Mesenchymal stem cell (in vitro differentiated cells and primary cell): ENCODE measurements around the gene UTF1. TPM values are rescaled to one million over a fixed set of nuclear protein-coding genes. Genes with fewer than 3 reads are reported as not detected.

ENCODE experiments used
- DNase-seq: peaks from one replicate; pipeline ENCODE4 v3.0.0-alpha.2; 2013
- H2AFZ ChIP-seq: one replicate; pipeline ENCODE4 v1.6.1; 2013; ENCODE audit warnings: low read depth, mild to moderate bottlenecking, control low read depth, inconsistent platforms, low read length, moderate library complexity
- H2AK5ac ChIP-seq: 2 replicates; pipeline ENCODE4 v1.6.1; 2013; ENCODE audit warnings: low read length, moderate library complexity, mild to moderate bottlenecking, inconsistent platforms; ENCODE audit not compliant: severe bottlenecking
- H2BK120ac ChIP-seq: one replicate; pipeline ENCODE4 v1.6.1; 2013; ENCODE audit warnings: low read depth, mild to moderate bottlenecking, inconsistent platforms, low read length, moderate library complexity
- H2BK12ac ChIP-seq, 2 experiments: one replicate each; pipeline ENCODE4 v1.6.1; 2013; ENCODE audit warnings: inconsistent platforms in 2 of 2, low read length in 2 of 2, mild to moderate bottlenecking in 2 of 2, moderate library complexity in 2 of 2, control low read depth in 1 of 2
- H2BK15ac ChIP-seq: one replicate; pipeline ENCODE4 v1.6.1; 2013; ENCODE audit warnings: mild to moderate bottlenecking, low read depth, inconsistent platforms; ENCODE audit not compliant: poor library complexity, severe bottlenecking
- H2BK5ac ChIP-seq: 2 replicates; pipeline ENCODE4 v1.6.1; 2013; ENCODE audit warnings: low read depth, mild to moderate bottlenecking, low read length, control low read depth, inconsistent platforms; ENCODE audit not compliant: poor library complexity, severe bottlenecking
- H3K14ac ChIP-seq, 2 experiments: one replicate each; pipeline ENCODE4 v1.6.1; 2013; ENCODE audit warnings: inconsistent platforms in 2 of 2, low read length in 2 of 2, control low read depth in 1 of 2, mild to moderate bottlenecking in 1 of 2, moderate library complexity in 1 of 2
- H3K18ac ChIP-seq, 2 experiments: one replicate each; pipeline ENCODE4 v1.6.1; 2013; ENCODE audit warnings: inconsistent platforms in 2 of 2, low read length in 2 of 2, control low read depth in 1 of 2, low read depth in 1 of 2, mild to moderate bottlenecking in 1 of 2
- H3K23ac ChIP-seq, 2 experiments: one replicate each; pipeline ENCODE4 v1.6.1; 2013; ENCODE audit warnings: inconsistent platforms in 2 of 2, low read length in 2 of 2, mild to moderate bottlenecking in 2 of 2, moderate library complexity in 2 of 2, control low read depth in 1 of 2
- H3K27ac ChIP-seq: 2 replicates; pipeline ENCODE4 v1.5.1; 2013; ENCODE audit warnings: mild to moderate bottlenecking, moderate library complexity, low read length, control low read depth, inconsistent platforms; ENCODE audit not compliant: poor library complexity, severe bottlenecking
- H3K27me3 ChIP-seq, 2 experiments: 2 replicates each; pipeline versions ENCODE4 v1.6.1 to v1.7.0; 2013; ENCODE audit warnings: low read length in 2 of 2, mild to moderate bottlenecking in 2 of 2, moderate library complexity in 2 of 2, control low read depth in 1 of 2, inconsistent platforms in 1 of 2; ENCODE audit not compliant: control insufficient read depth in 1 of 2, insufficient read depth in 1 of 2
- H3K36me3 ChIP-seq, 2 experiments: 2 replicates each; pipeline versions ENCODE4 v1.6.1 to v1.7.0; 2013; ENCODE audit warnings: low read length in 2 of 2, control low read depth in 1 of 2, inconsistent platforms in 1 of 2, low read depth in 1 of 2, mild to moderate bottlenecking in 1 of 2; ENCODE audit not compliant: insufficient read depth in 2 of 2, control insufficient read depth in 1 of 2
- H3K4ac ChIP-seq, 2 experiments: one replicate each; pipeline ENCODE4 v1.6.1; 2013; ENCODE audit warnings: inconsistent platforms in 2 of 2, low read length in 2 of 2, mild to moderate bottlenecking in 2 of 2, moderate library complexity in 2 of 2, control low read depth in 1 of 2, low read depth in 1 of 2
- H3K4me1 ChIP-seq: 2 replicates; pipeline ENCODE4 v1.6.1; 2013; ENCODE audit warnings: low read depth, low read length, control low read depth; ENCODE audit not compliant: control insufficient read depth, insufficient read depth
- H3K4me2 ChIP-seq: 2 replicates; pipeline ENCODE4 v1.6.1; 2013; ENCODE audit warnings: low read length, mild to moderate bottlenecking, inconsistent platforms; ENCODE audit not compliant: poor library complexity, severe bottlenecking
- H3K4me3 ChIP-seq, 2 experiments: 2 replicates each; pipeline versions ENCODE4 v1.5.1 to v1.7.0; 2013; ENCODE audit warnings: low read length in 2 of 2, mild to moderate bottlenecking in 2 of 2, control low read depth in 1 of 2, low read depth in 1 of 2; ENCODE audit not compliant: insufficient read depth in 1 of 2
- H3K79me1 ChIP-seq: replicated peaks from 2 replicates; pipeline ENCODE4 v1.6.1; 2013; ENCODE audit warnings: mild to moderate bottlenecking, control low read depth, low read length, inconsistent platforms; ENCODE audit not compliant: poor library complexity, severe bottlenecking
- H3K9ac ChIP-seq: 2 replicates; pipeline ENCODE4 v1.7.0; 2013; ENCODE audit warnings: mild to moderate bottlenecking, low read length, moderate library complexity
- H3K9me3 ChIP-seq: 2 replicates; pipeline ENCODE4 v1.7.0; 2013; ENCODE audit warnings: mild to moderate bottlenecking, low read length; ENCODE audit not compliant: control insufficient read depth
- H4K8ac ChIP-seq: one replicate; pipeline ENCODE4 v1.6.1; 2013; ENCODE audit warnings: inconsistent platforms, mild to moderate bottlenecking, low read length, moderate library complexity
- H4K91ac ChIP-seq: one replicate; pipeline ENCODE4 v1.6.1; 2013; ENCODE audit warnings: mild to moderate bottlenecking, low read length, inconsistent platforms
- WGBS: methylation state at CpG from one replicate; pipeline ENCODE4 v1.1.7; 2013; ENCODE audit warnings: mixed read lengths; 5-methylcytosine and 5-hydroxymethylcytosine counted together
- polyA plus RNA-seq, 2 experiments: library from polyadenylated mRNA; stranded (reverse); fragments of 200-250 nt; gene quantifications; one replicate each; pipeline ENCODE4 v1.2.3, GENCODE V29; 2013

The UTF1 gene, protein sequence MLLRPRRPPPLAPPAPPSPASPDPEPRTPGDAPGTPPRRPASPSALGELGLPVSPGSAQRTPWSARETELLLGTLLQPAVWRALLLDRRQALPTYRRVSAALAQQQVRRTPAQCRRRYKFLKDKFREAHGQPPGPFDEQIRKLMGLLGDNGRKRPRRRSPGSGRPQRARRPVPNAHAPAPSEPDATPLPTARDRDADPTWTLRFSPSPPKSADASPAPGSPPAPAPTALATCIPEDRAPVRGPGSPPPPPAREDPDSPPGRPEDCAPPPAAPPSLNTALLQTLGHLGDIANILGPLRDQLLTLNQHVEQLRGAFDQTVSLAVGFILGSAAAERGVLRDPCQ
- not detected for polyA plus RNA-seq (2013, experiment 1 of 2)
- polyA plus RNA-seq (2013, experiment 2 of 2), result not detected

DNA sequence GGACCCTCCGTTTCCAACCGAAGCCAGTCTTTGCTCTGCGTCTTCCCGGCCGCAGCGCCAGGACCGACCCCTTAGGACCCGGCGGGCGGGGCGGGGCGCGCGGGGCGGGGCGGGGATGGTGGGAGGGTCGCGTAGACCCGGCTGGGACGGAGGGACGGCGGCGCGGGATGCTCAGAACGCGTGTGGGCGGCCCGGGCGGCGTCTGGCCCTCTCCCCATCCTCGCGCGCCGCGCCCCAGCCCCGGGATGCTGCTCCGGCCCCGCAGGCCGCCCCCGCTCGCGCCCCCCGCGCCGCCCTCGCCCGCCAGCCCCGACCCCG, at the start of gene UTF1:
UTF1 (plus strand) TSS at position 174 of the 318 bp plus-strand sequence; CDS start at position 246, 72 bp downstream.
- no peak within 1 kb of the TSS for H3K4me3 ChIP-seq
- H2AK5ac ChIP-seq, result no peak within 1 kb of the TSS
- WGBS, result no CpG with 5 or more reads among the region's 49 CpGs
- no peaks in the 10 kb centered on the region for H3K79me1 ChIP-seq
- H3K9me3 ChIP-seq, result no peaks in the 10 kb centered on the region
- H2BK15ac ChIP-seq, result no peak within 1 kb of the TSS
- no peak within 1 kb of the TSS for H3K18ac ChIP-seq
- H2BK12ac ChIP-seq, result no peak within 1 kb of the TSS
- peaks cover 11% of the 10 kb centered on the region for H3K4me1 ChIP-seq
- no peak for DNase-seq
- H3K36me3 ChIP-seq, result no peaks in the 10 kb centered on the region
- no peak within 1 kb of the TSS for H4K8ac ChIP-seq
- peaks cover 53 to 70% of the 10 kb centered on the region in 2 experiments for H3K27me3 ChIP-seq
- no peak within 1 kb of the TSS for H3K9ac ChIP-seq
- H3K23ac ChIP-seq, result no peak within 1 kb of the TSS
- H4K91ac ChIP-seq, result no peak within 1 kb of the TSS
- no peak within 1 kb of the TSS for H2BK5ac ChIP-seq
- no peak within 1 kb of the TSS for H3K4ac ChIP-seq
- no peak within 1 kb of the TSS for H2BK120ac ChIP-seq
- H3K14ac ChIP-seq, result no peak within 1 kb of the TSS
- H3K4me2 ChIP-seq, result no peak within 1 kb of the TSS
- H3K27ac ChIP-seq, result no peak within 1 kb of the TSS
- H2AFZ ChIP-seq, result no peak within 1 kb of the TSS

DNA sequence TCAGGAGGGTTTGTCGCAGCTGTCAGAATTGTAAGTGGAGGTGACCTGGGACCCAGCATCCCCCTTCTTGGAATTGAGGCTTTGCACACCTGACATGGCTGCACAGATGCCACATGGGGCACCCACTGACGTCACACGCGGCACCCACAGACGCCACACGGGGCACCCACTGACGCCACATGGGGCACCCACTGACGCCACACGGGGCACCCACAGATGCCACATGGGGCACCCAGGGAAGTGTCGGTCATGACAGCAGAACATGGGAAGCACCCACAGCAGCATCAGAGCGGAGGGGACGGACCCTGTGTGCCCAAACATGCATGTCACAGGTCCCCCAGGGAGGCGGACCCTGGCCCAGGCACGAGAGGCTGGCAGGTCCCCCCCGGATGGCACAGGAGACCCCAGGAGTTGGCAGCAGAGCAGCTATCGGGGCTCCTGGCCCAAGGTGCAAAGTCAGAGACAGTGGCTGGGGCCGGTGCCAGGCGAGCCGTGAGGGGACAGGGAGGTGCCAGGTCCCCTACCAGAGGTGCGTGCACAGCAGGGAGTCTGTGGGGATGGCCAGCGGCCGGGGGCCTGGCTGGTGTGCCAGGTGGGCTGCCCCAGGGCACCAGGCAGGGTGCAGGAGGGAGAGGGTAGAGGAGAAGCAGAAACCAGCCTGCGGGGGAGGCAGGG, 48.9 kb upstream of the UTF1 start:
- Histone ChIP-seq H3K4me3 (no peak overlapping the region), H3K9ac (no peak overlapping the region), H3K4me2 (no peak overlapping the region), H2BK120ac (no peak overlapping the region), H3K9me3 (no peaks in the 10 kb centered on the region), H3K79me1 (no peaks in the 10 kb centered on the region), H3K14ac (no peak overlapping the region), H3K23ac (no peak overlapping the region), H4K8ac (no peak overlapping the region), H3K27me3 (peaks cover 0 to 21% of the 10 kb centered on the region in 2 experiments), H3K4ac (no peak overlapping the region), H3K27ac (no peak overlapping the region), H2AK5ac (no peak overlapping the region), H2AFZ (no peak overlapping the region), H4K91ac (no peak overlapping the region), H3K4me1 (peaks cover 3% of the 10 kb centered on the region), H3K18ac (no peak overlapping the region), H2BK5ac (no peak overlapping the region), H3K36me3 (no peaks in the 10 kb centered on the region), H2BK12ac (no peak overlapping the region), H2BK15ac (no peak overlapping the region)
- WGBS, result 87% methylated on average over 23 of the region's 23 CpGs
- DNase-seq, result no peak

DNA sequence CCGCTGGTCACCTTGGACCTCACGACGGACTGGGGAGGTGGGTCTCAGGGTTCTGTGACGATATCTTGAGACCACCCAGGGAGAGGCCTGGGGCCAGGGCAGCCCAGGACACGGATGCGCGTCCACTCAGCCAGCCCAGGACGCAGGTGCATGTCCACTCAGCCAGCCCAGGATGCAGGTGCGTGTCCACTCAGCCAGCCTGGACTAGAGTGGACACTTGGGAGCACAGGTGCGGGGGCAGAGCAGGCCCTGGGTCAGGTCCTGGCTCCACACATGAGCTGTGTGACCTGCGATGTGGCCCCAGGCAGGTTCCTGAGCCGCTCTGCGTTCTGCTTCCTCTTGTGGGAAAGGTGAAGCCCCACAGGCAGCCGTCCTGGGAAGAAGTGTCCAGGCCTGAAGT, 47.8 kb upstream of the UTF1 start:
- Histone ChIP-seq H4K8ac (no peak overlapping the region), H3K18ac (no peak overlapping the region), H3K36me3 (no peaks in the 10 kb centered on the region), H3K9me3 (no peaks in the 10 kb centered on the region), H2AK5ac (no peak overlapping the region), H2BK12ac (no peak overlapping the region), H3K27me3 (peaks cover 0 to 28% of the 10 kb centered on the region in 2 experiments), H3K27ac (no peak overlapping the region), H3K79me1 (no peaks in the 10 kb centered on the region), H3K23ac (no peak overlapping the region), H2BK120ac (no peak overlapping the region), H3K9ac (no peak overlapping the region), H2BK15ac (no peak overlapping the region), H3K4me2 (no peak overlapping the region), H3K4ac (no peak overlapping the region), H2BK5ac (no peak overlapping the region), H3K4me1 (peaks cover 3% of the 10 kb centered on the region), H3K14ac (no peak overlapping the region), H2AFZ (no peak overlapping the region), H4K91ac (no peak overlapping the region), H3K4me3 (no peak overlapping the region)
- 83% methylated on average over 14 of the region's 14 CpGs for WGBS
- no peak for DNase-seq

DNA sequence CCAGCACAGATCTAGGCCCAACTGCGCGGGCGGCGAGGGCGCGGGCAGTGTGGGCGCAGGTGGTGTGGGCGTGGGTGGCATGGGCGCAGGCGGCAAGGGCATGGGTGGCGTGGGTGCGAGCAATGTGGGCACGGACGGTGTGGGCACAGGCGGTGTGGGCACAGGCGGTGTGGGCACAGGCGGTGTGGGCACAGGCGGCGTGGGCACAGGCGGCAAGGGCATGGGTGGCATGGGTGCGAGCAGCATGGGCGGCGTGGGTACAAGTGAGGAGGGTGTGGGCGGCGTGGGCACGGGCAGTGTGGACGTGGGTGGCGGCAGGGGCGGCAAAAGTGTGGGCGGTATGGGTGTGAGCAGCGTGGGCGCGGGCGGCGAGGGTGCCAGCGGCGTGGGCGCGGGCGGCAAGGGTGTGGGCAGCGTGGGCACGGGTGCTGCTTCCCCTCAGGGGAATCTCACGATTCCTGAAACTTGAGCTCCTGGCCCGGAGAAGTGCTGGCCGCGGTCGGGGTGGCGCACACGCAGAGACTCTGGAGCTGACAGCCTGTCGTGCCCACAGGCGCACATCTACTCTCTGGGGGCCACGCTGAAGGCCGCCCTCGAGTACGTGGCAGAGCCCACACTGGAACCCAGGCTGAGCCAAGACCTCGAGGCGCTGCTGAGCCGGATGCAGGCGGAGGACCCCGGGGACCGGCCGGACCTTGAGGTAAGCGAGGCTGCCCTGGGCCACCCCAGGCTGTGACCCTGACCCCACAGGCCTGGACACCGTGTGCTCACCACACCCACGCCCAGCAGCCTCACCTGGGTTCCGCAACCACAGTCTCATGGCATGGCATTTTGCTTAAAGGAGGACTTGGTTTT, 47.0 kb upstream of the UTF1 start:
- Histone ChIP-seq H3K4me1 (peaks cover 3% of the 10 kb centered on the region), H3K4me3 (peak overlapping the region in 1 of 2 experiments; percentile 24), H3K14ac (no peak overlapping the region), H2AK5ac (no peak overlapping the region), H3K9me3 (no peaks in the 10 kb centered on the region), H3K9ac (no peak overlapping the region), H3K23ac (no peak overlapping the region), H2AFZ (no peak overlapping the region), H3K4ac (no peak overlapping the region), H3K79me1 (no peaks in the 10 kb centered on the region), H2BK15ac (no peak overlapping the region), H3K4me2 (no peak overlapping the region), H2BK5ac (no peak overlapping the region), H4K91ac (peak overlapping the region; percentile 21), H4K8ac (no peak overlapping the region), H3K27me3 (peaks cover 0 to 32% of the 10 kb centered on the region in 2 experiments), H2BK12ac (no peak overlapping the region), H3K27ac (no peak overlapping the region), H3K36me3 (no peaks in the 10 kb centered on the region), H3K18ac (no peak overlapping the region), H2BK120ac (no peak overlapping the region)
- 95% methylated on average over 60 of the region's 66 CpGs for WGBS
- DNase-seq, result no peak
